Renal cortical epithelial cell (primary cell): ENCODE results near the gene HNRNPA1. TPM values are rescaled to one million over a fixed set of nuclear protein-coding genes. Genes with fewer than 3 reads are reported as not detected.

Source experiments
- DNase-seq: peaks from one replicate; pipeline ENCODE4 v3.0.0-alpha.2; 2011; ENCODE audit warnings: low read depth
- total RNA-seq: library from RNA; depleted of rRNA; stranded (reverse); fragments of >200 nt; gene quantifications from 2 replicates; pipeline ENCODE4 v1.2.3, GENCODE V29; 2014

The HNRNPA1 gene
- total RNA-seq = 324 and 386 TPM in 2 replicates

GRCh38 chr12:54280468-54281260, at the start of gene HNRNPA1:
Gene HNRNPA1, plus strand, starts transcription at chr12:54280726. Its CDS starts 82 bp downstream, at chr12:54280808.
- peak; percentile 100 for DNase-seq

- DNase-seq = peak; percentile 80
These were observed 49.3 kb upstream of the HNRNPA1 start for GRCh38 chr12:54231269-54231668.

- DNase-seq = peak; percentile 62
These were observed 47.7 kb upstream of the HNRNPA1 start for GRCh38 chr12:54232790-54233189.

GRCh38 chr12:54238531-54238930, 42.0 kb upstream of the HNRNPA1 start:
- no peak for DNase-seq

GRCh38 chr12:54239620-54240019, 40.9 kb upstream of the HNRNPA1 start:
- no peak for DNase-seq

- DNase-seq = no peak
These were observed 40.4 kb upstream of the HNRNPA1 start for GRCh38 chr12:54240129-54240528.

- no peak for DNase-seq
These were observed 39.4 kb upstream of the HNRNPA1 start for GRCh38 chr12:54240971-54241588.

- DNase-seq = no peak
These were observed 34.4 kb upstream of the HNRNPA1 start for GRCh38 chr12:54246011-54246641.

- DNase-seq = no peak
These were observed 31.0 kb upstream of the HNRNPA1 start for GRCh38 chr12:54249489-54249888.

GRCh38 chr12:54251667-54252284, 28.8 kb upstream of the HNRNPA1 start:
- DNase-seq = peak; percentile 60

GRCh38 chr12:54253240-54253639, 27.3 kb upstream of the HNRNPA1 start:
- no peak for DNase-seq

- peak; percentile 13 for DNase-seq
These were observed 23.2 kb upstream of the HNRNPA1 start for GRCh38 chr12:54257332-54257731.

- no peak for DNase-seq
These were observed 22.3 kb upstream of the HNRNPA1 start for GRCh38 chr12:54258201-54258681.

GRCh38 chr12:54259194-54260011, 21.1 kb upstream of the HNRNPA1 start:
- peak; percentile 88 for DNase-seq

GRCh38 chr12:54261815-54262402, 18.6 kb upstream of the HNRNPA1 start:
- peak; percentile 56 for DNase-seq

- DNase-seq = peak; percentile 81
These were observed 18.1 kb upstream of the HNRNPA1 start for GRCh38 chr12:54262403-54262925.

- DNase-seq = no peak
These were observed 15.1 kb upstream of the HNRNPA1 start for GRCh38 chr12:54265364-54265812.

- DNase-seq = no peak
These were observed 13.7 kb upstream of the HNRNPA1 start for GRCh38 chr12:54266852-54267251.

GRCh38 chr12:54270345-54270744, 10.2 kb upstream of the HNRNPA1 start:
- no peak for DNase-seq

GRCh38 chr12:54272214-54272613, 8.3 kb upstream of the HNRNPA1 start:
- no peak for DNase-seq

- no peak for DNase-seq
These were observed 6.5 kb upstream of the HNRNPA1 start for GRCh38 chr12:54273981-54274380.
